ENCODE measurements around the gene CDCA3.

GRCh38 chr12:6863033-6863432 lies 11.9 kb upstream of the CDCA3 start:
- TF ChIP-seq CTCF (conservative IDR thresholded peaks at IDR 0.05 in 1 of 2, IDR thresholded peaks at IDR 0.05 in 1 of 2; ENCODE audit: extremely low read depth in 1 of 2, insufficient read depth in 1 of 2, low read depth in 1 of 2, low read length in 2 of 2) (no peak), EZH2 (IDR thresholded peaks at IDR 0.05; ENCODE audit: borderline replicate concordance, low read length) (no peak)

Data from mammary epithelial cell (primary cell).